GM19397 (cell line): Measurements from ENCODE around the gene CLN6.
"Not testable (repeated sequence)": the region's sequence is repeated elsewhere in the genome, so short reads cannot be mapped to it uniquely, and the experiment has no call there.

Source experiments
- ATAC-seq: cut with Tn5 transposase; IDR thresholded peaks from one replicate; pipeline ENCODE4 v1.9.1; 2021; ENCODE audit warnings: mild to moderate bottlenecking, moderate library complexity; ENCODE audit not compliant: unreplicated experiment

The CLN6 gene

DNA sequence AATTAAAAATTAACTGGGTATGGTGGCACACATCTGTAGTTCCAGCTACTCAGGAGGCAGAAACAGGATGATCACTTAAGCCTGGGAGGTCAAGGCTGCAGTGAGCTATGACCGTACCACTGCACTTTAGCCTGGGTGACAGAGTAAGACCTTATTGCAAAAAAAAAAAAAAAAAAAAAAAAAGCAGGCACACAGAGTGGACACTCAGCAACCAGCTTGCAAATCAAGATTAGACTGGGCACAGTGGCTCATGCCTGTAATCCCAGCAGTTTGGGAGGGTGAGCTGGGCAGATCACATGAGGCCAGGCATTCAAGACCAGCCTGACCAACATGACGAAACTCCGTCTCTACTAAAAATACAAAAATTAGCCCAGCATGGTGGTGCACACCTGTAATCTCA, 5.4 kb downstream of the CLN6 start:
- ATAC-seq, result no peak

DNA sequence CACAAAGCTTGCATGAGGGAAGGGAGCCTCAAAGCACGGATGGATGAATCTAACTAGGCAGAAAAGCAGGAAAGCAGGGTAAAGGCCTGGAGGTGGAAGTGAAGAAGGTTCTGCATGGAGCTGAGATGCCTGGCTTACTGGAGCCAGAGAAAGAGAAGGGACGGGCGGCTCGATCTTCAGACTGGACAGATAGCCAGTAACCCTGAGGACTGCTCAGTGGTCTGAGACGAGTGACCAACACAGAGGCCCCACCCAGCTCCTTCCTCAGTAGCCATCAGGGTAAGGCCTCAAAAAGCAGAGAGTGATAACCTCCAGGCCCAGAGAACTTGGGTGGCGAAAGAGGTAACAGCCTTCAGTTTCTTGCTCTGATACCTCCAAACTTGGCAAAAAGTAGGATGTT, 6.4 kb downstream of the CLN6 start:
- ATAC-seq, result no peak

DNA sequence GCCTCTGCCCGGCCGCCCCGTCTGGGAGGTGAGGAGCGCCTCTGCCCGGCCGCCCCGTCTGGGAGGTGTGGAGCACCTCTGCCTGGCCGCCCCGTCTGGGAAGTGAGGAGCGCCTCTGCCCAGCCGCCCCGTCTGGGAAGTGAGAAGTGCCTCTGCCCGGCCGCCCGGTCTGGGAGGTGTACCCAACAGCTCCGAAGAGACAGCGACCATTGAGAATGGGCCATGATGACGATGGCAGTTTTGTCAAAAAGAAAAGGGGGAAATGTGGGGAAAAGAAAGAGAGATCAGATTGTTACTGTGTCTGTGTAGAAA, 7.1 kb downstream of the CLN6 start:
- ATAC-seq, result not testable (repeated sequence)

DNA sequence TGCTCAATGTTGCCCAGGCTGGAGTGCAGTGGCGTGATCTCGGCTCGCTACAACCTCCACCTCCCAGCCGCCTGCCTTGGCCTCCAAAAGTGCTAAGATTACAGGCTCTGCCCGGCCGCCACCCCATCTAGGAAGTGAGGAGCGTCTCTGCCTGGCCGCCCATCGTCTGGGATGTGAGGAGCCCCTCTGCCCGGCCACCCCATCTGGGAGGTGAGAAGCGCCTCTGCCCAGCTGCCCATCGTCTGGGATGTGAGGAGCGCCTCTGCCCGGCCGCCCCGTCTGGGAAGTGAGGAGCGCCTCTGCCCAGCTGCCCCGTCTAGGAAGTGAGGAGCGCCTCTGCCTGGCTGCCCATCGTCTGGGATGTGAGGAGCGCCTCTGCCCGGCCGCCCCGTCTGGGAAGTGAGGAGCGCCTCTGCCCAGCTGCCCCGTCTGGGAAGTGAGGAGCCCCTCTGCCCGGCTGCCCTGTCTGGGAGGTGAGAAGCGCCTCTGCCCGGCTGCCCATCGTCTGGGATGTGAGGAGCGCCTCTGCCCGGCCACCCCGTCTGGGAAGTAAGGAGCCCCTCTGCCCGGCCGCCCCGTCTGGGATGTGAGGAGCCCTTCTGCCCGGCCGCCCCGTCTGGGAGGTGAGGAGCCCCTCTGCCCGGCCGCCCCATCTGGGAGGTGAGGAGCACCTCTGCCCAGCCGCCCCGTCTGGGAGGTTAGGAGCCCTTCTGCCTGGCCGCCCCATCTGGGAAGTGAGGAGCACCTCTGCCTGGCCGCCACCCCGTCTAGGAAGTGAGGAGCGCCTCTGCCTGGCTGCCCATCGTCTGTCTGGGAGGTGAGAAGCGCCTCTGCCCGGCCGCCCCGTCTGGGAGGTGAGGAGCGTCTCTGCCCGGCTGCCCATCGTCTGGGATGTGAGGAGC, 7.7 kb downstream of the CLN6 start:
- not testable (repeated sequence) for ATAC-seq

DNA sequence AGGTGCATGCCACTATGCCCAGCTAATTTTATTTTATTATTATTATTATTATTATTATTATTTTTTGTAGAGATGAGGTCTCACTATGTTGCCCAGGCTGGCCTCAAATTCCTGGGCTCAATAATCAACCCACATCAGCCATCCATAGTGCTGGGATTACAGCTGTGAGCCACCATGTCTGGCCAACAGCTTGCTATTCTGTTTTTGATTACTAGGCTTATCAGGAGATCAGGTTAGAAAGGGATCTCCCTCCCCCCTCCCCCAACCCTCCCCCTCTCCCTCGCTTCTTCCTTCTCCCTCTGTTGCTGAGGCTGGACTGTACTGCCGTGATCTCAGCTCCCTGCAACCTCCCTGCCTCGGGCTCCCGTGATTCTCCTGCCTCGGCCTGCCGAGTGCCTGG, 8.6 kb downstream of the CLN6 start:
- ATAC-seq, result no peak

DNA sequence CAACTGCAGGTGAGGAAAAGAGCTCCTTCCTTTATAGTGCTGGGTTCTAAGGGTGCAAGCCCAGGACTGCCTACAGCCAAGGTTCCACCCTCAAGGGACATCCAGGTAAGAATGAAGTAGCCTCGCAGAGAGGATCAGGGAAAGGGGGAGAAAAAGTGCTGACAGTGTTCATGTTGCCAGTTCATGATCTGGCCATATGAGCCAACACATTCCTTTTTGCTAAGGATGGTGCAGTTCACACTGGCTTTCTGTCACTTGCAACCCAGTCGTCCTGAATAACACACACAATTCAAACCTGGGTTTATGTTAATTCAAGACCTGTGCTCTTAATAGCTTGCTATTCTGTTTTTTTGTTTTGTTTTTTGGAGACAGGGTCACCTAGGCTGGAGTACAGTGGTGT, 9.0 kb downstream of the CLN6 start:
- ATAC-seq, result no peak

DNA sequence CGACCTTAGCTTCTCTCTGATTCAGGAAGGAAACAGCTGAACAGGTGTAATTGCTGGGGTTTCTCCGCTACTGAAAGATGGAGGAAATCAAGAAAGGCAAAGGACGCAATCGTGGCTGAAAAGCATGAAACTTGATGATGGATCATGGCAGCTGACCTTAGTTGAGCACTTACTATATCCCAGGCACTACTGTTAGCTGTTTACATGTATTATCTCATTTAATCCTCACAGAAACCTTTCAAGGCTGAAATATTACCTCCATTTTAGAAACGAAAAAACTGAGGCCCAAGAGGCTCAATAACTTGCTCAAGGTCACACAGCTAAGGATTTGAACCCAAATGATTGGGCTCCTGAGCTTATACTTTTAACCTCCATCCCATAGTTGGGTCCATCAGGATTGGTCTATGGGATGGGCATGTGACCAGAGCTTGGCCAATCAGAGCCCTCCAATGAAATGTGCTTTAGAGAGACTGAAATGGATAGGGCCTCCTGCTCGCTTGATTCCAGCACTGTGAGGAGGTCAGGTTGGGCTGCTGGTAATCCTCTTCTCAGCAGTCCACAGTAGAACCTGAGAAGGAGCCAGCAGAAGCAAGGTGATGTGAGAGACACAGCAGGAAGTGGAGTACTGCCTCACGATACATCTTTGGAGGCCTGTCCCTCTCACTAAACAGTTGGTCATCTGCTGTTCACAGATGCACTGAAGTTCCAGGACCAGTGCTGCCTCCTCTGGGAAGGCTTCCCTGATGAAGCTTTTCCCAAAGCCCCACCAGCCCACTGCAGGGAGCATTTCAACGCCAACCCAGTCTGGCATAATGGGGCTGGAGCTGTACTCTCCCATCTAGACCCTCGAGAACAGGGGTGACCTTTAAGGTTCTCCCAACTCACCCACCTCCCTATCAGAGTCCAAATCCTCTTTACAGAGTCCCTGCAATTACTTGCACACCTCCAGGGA, 10.4 kb downstream of the CLN6 start:
- ATAC-seq, result no peak

DNA sequence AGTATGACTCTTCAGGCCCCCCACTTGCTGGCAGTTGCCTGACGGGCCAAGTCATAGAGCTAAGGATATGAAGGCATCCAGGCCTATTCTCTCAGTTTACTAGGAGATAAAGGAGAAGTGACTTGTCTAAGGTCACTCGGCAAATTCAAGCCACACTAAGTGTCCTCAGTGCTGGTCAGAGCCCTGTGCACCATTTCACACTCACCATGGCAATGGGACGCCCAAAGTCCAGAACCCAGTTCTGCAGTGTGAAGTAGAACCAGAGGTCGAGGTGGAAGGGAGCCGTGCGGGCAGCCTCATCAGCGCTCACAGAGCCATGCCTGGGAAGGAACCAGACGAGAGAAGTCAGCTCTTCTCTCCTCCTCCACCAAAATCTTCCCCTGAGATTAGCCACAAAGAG, 11.2 kb downstream of the CLN6 start:
- no peak for ATAC-seq

DNA sequence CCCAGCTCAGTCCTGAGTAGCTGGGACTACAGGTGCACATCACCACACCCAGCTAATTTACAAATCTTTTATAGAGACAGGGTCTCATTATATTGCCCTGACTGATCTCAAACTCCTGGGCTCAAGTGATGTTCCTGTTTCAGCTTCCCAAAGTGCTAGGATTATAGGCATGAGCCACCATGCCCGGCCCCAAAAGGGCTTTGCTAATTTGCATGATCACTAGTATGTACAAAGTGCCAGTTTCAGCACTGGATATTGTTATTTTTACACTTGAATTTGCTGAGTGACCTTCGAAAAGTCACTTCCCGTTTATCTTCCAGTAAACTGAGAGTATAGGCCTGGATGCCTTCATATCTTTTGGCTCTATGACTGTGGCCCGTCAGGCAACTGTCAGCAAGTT, 12.2 kb downstream of the CLN6 start:
- no peak for ATAC-seq

DNA sequence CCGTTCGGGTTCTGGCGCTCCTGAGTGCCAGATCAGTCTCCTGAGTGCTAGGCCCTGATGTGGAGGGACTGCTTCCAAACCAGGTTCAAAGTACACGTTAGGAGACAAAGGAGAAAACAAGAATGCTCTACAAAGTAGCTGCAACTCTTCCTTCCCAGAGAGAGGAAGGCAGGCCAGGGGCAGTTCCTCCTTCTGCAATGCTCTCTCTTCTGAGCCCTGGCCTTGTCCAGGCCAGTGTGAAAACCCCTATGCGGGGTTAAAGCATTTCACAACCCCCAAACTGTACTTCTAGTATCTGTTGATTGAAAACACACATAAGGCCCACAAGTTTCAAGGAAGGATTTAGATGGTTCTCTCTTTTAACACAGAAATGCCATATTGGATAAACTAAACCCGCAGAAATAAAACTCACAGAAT, 14.7 kb downstream of the CLN6 start:
- ATAC-seq, result no peak

DNA sequence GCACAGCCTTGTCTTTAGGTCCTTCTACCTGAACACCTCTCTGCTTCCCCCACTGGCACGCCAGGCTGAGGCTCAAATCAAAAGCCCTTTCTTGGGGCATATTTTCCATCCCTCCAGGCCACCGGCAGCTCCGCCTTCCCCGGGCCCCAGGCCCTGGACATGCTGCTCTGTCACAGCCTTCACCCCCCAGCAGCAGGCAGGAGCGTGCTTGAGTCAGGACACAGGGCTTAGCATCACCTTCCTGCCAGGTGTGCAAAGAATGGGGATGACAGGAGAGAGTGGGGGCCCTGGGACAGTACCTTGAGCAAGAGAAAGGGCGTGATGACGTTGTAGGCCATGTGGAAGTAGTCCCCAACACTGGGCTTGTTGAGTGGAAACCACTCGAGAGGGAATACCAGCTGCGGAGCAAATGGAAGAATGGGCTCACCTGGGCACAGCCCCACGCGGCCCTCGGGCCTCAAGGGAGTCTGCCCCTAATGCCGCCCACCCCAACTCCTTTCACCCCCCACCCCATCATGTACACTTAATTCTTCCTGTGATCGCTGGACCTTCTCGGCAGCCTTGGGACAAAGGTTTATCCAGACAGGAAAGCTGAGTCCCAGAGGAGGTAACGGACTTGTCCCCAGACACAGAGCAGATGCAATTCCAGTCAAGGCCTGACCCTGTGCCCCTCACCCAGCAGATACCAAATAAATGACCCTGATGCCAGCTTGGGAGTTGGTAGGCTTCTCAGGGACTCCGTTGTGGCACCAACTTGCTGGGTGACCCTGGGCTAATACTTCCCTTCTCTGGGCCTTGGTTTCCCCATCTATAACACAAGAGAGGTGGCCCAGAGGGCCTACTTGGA, 15.3 kb downstream of the CLN6 start:
- ATAC-seq, result no peak

DNA sequence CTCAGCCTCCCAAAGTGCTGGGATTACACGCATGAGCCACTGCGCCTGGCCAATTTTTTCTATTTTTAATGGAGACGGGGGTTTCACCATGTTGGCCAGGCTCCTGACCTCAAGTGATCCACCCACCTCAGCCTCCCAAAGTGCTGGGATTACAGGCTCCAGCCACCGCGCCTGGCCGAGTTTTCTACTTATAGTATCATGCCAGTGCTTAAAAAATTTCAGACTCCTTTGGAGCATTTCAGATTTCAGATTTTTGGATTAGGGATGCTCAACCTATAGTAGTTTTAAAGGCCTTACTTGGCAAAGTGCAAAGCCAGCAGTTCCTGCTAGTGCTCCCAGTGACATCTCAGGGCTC, 16.1 kb downstream of the CLN6 start:
- ATAC-seq, result not testable (repeated sequence)

DNA sequence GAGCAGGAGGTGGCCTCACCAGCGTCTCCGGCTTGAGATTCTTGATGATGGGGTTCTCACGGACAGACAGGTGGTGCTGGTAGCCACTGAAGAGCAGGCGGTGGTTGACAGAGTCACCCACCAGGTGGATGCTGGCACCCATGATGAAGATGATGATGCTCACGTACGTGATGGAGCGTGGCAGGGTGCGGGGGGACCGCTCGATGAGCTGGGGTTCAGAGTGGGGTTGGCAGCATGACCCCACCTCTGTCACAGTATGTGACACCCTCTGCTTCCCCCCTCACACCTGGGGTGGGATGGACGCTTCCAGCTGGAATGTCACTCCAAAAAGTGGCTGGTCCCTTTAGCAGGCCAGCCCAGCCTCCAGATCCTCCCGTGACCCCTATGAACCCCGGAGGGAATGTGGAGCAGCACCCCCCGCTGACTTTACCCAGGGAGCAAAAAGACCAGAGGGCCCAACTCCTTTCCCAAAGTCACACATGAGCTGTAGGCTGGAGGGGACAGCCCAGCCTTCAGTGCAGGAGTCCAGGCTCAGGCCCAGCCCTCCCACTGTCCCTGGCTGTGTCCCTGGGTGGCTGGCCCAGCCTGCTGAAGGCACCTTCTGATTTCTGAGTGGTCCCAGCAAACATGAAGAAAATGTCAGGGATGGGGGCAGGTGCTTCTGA, 17.7 kb downstream of the CLN6 start:
- no peak for ATAC-seq

DNA sequence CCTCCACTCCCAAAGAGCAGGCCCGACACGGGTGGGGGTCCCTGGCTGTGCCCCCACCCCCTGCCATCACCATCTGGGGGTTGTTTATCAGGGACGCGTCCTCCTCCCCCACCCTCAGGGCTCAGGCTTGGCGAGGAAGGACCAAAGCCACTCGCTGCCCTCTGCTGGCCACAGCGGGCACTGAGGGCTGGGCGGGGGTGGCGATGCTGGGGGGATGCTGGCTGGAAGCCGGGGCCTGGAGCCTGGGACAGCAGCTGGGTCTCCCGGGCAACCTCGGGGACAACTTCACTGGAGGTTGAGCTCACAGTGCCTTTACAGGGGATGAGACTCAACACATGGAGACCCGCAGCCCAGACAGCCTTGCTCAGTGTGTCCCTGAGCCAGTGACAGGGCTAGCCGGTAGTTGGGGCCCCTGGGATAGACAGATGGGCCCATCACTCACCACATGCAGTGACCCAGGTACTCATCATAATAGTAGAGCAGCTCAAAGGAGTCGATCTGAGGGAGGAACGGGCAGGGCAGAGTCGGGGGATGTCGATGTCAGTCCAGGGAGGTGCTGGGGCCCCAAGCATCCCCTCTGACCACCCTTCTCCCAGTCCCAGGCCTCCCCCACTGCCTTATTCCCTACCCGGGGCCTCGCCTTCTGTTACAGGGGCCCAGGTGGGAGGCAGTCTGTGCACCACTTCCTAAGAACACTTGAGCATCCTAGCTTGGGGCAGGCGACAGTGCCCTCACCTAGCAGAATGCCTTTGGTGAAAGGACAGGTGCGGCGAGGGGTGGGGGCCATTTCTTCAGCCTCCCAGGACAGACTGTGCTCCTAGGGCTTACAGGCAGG, 18.5 kb downstream of the CLN6 start:
- ATAC-seq, result no peak

DNA sequence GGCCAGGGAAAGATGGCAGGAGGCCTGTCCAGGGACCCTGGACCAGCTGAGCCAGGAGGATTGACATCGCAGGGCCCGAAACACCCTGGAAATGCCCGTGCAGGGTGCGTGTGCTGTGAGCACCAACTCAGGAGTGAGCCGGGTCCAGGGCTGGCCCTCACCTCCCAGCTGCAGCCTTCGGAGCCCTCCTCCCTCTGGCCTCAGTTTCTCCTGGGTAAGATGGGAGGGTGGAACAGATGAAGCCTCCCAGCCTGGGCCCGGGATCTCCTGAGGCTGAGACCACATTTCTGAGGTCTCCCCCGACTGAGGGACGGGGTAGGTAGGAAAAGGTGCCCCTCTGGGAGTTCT, 19.1 kb downstream of the CLN6 start:
- no peak for ATAC-seq

DNA sequence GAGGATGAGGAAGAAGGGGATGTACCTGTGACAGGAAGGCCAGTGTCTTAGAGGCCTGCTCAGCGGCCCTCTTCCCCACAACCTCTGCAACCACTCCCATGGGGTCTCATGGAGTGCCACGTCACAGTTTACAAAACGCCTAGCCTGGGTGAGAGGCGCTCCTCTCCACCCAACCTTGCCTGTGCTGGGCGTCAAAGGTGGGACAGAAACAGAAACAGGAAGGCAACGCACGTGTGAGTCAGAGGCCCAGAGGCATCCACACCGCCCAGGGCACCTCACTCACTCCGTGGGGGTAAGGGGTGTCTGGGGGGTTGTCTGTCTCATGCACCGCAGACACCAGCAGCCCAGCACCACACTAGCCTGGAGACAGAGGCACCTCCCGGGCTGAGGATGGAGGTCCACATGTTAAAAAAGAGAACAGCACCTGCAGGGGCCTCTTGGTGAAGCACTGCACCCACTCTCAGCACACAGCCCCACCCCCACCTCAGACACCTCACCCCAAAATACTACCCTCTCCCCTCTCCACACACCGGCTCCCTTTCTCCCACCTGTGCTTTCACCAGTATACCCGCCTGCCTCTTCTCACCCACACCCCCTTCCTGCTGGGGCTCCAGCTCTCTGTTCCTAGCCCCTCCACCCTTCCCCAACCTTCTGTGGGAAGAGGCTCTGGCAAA, 19.7 kb downstream of the CLN6 start:
- ATAC-seq, result no peak

DNA sequence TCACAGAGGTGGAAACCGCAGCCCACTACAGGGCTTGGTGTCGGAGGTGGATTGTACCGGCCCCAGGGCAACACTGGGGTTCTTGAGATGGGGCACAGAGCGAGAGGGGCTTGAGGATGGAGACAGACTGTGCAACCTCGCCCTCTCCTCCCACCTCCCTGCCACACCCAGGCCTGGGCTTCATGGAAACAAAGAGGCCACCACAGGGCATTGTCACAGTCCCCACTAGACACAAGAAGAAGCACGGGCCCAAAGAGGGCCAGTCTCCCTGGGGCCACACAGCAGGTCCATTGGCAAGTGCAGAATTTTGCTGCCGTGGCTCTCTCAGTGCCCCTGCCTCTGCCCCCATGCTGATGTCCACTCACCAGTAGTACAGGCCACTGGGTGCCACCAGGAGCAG, 20.3 kb downstream of the CLN6 start:
- no peak for ATAC-seq

DNA sequence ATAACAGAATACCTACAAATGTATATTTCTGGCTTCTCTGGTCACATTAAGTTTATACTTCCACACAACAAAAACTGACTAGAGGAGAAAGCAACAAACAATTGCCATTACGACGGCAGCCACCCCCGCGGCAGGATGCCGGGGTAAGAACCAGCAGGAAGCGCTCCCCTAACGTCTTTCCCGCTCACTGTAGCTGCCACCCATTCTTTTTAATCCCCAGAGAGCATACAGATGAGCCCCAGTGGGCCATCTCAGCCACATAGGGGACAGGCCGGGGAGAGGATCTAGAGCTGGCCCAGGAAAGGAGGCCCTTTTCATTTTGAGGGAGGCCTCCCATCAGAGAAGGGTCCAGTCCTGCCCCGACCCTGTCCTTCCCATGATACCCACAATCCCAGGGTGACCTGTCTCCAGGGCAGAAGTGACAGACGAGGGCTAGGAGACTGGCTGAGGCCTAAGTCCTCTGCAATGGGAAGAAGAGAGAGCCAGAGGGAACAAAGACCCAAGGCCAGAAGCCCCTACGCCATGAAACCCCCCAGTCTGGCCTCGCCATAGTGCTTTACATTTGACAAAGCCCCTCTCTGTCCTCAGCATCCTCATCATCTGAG, 20.8 kb downstream of the CLN6 start:
- no peak for ATAC-seq

DNA sequence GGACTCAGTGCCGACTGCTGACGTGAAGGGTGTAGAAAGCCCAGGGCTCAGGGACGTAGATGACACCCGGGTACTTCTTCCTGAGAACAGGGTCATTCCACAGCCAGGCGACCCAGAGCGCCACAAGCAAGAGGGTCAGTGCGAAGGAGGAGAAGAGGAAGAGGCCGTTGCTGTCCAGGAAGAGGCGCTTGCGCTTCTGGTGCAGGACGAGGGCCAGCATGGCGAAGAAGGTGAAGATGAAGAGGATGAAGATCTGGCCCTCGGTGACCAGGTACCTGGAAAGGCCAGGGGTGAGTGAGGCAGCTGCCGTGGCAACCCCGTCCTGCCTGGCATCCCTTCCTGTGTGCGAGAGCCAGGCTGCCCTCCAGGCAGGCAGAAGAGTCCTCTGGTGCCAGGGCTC, 21.4 kb downstream of the CLN6 start:
- no peak for ATAC-seq
